ENCODE results near the gene NABP2.

DNA sequence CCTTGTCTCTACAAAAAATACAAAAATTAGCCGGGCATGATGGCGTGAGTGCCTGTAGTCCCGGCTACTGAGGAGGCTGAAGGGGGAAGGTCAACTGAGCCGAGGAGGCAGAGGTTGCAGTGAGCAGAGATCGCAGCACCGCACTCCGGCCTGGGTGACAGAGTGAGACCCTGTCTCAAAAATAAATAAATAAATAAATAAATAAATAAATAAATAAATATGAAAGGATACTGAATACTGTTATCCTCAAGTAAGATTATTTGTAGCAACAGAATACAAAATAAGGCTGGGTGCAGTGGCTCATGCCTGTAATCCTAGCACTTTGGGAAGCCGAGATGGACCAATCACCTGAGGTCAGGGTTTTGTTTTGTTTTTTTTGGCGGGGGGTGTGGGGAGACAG, 4.3 kb upstream of the NABP2 start:
- TF ChIP-seq POLR2A (IDR thresholded peaks at IDR 0.05) (no peak), POLR2AphosphoS5 (IDR thresholded peaks at IDR 0.05) (no peak), EP300 (IDR thresholded peaks at IDR 0.05) (no peak)
- TF ChIP-seq, protein P1, sequence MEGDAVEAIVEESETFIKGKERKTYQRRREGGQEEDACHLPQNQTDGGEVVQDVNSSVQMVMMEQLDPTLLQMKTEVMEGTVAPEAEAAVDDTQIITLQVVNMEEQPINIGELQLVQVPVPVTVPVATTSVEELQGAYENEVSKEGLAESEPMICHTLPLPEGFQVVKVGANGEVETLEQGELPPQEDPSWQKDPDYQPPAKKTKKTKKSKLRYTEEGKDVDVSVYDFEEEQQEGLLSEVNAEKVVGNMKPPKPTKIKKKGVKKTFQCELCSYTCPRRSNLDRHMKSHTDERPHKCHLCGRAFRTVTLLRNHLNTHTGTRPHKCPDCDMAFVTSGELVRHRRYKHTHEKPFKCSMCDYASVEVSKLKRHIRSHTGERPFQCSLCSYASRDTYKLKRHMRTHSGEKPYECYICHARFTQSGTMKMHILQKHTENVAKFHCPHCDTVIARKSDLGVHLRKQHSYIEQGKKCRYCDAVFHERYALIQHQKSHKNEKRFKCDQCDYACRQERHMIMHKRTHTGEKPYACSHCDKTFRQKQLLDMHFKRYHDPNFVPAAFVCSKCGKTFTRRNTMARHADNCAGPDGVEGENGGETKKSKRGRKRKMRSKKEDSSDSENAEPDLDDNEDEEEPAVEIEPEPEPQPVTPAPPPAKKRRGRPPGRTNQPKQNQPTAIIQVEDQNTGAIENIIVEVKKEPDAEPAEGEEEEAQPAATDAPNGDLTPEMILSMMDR (IDR thresholded peaks at IDR 0.05) = no peak
